ENCODE results near the gene PGBD5.

PGBD5 gene

GRCh38 chr1:230394134-230394533 is 32.0 kb downstream of the PGBD5 start:
- no peak for DNase-seq

- no peak for DNase-seq
Observed at GRCh38 chr1:230393722-230394121, 32.4 kb downstream of the PGBD5 start.

- no peak for DNase-seq
Observed at GRCh38 chr1:230392920-230393521, 33.1 kb downstream of the PGBD5 start.

GRCh38 chr1:230392536-230392909 is 33.6 kb downstream of the PGBD5 start:
- DNase-seq = no peak

DNA sequence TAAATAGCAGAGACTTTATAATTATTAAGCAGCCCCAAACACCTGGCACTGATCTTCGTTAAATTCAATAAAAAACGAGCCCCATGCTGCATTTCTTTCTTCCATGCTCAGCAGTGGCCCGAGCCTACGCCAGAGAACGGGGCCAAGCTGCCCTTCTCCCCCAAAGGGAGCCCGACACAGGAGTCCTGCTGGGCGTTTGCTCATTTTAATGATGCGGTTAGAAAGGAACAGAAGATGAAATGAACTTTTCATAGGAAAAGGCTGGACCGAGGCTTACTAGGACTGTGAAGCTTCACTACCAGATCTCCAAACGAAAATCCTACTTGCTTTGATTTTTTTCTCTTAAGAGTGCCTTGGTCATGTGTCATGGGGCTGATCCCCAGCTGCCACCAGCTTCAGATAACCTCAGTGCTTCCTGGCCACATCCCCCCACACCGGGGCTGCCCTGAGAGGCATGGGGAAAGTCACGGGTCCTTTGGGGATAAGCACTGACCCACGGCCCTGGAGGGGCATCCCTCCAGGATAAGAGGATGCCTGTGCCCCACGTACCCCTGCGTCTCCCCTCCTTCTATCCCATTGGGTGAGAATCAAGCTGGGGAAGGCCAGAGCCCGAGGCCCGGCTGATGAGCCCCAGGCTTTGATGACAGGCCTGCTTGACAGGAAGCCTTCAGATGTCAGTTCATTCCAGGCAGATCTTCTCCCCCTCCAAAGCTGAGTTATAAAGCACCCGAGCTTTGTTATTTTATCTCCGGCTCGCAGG is 34.2 kb downstream of the PGBD5 start:
- no peak for DNase-seq

GRCh38 chr1:230390371-230390770 is 35.8 kb downstream of the PGBD5 start:
- no peak for DNase-seq

DNA sequence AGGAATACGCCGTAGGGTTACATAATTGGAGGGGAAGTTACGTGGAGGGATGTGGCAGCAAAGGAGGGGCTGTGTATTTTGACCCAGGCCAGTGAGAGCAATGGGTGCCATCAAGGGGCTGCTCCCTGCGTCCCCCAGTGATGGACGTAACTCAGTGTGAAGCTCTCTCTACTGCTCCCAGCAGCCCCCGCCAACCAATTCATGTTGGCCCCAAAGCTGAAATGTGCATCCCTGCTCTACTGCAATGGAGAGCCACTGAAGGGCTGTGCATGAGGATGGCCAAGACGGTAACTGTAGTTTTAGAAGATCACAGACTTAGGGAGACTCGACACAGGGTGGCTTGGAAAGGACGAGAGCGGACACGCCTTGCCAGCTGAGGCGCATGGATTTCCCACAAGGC is 38.3 kb downstream of the PGBD5 start:
- DNase-seq = peak; percentile 29

DNA sequence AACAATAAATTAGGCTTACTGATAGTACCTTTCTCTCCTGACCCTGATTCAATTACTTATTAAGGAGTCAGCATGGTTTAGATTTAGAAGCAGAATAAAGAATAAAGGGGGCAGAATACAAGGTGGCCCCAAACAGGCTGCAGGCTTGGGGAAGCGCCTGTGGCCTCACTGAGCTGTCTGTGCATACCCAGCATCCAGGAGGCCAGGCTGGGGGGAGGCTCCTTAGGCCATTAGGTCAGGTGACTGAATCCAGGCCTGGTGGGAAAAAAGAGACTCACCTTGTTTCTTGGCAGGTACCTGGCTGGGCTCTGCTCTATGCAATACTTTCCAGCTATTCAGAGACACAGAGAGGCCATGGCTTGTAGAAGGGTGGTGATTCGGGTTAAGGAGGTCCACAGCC is 38.8 kb downstream of the PGBD5 start:
- no peak for DNase-seq

DNA sequence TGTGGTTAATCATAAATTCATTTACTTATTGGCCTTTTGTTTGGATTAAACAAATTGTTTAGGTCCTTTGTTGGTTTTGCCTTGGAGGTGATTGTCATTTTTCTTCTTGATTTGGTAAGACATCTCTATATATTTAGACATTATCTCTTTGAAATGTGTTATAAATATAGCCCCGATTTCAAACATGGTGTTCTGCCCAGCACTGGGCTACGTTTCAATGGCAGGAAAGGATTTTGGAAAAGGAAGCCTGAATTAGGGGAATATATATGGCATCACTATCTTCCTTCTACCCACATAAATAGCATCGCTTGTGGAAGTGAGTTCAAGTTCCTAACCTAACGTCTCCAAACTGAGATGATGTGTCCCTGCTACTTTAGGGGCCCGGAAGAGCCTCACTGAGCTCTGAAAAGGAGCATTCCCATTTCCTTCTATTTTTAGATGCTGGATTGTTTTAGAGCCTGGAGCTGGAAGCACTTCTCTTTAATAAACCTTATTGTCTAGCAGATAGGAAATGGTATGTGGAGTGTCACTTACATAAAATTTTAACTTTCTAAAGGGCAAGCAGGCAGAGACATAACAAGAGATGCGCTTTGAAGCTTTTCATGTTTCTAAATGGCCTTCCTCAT is 39.4 kb downstream of the PGBD5 start:
- no peak for DNase-seq

DNA sequence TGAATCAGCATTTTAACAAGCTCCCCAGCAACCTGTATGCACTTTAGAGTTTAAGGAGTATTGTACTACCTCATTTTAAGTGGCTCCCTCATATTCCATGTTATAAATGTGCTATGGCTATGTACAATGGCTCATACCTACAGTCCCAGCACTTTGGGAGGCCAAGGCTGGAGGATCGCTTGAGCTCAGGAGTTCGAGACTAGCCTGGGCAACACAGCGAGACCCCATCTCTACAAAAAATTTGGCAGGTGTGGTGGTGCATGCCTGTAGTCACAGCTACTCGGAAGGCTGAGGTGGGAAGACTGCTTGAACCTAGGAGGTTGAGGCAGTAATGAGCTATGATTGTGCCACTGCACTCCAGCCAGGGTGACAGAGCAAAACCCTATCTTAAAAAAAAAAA is 40.2 kb downstream of the PGBD5 start:
- DNase-seq = no peak

GRCh38 chr1:230385158-230385450 is 41.0 kb downstream of the PGBD5 start:
- DNase-seq = no peak

DNA sequence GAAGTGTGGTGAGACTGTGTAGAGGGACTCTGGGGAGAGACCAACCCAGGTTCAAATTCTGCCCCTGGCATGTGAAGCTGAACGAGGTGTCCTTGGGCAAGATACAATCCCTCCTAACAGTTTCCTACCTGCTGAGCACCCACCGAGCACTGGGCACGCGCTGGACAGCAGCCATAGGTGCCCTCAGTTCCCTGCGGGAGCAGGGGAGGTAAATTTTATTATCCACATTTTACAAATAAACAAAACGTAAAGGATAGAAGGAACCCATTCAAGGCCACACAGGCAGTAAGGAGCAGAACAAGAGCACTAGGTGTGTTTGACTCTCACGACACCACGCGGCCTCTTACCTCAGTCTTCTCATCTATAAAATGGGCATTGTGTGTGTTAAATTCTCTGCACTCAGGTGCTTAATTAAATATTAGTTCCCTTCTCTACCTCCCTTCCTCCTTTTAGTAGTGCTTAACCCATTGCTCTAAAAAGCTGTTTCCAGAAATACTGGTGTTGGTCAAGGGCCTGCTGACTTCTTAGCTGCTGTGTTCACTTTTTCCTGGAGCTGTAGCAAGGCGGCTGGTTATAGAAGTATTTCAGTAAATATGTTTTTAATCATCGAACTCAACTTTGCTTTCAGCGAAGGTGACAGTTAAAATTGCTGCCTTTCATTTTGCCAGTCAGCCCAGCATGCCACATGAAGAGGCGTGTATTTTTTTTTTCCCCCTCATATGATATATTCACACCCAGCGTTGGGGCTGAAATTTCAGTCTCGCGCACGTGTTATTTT is 41.6 kb downstream of the PGBD5 start:
- DNase-seq = no peak

- DNase-seq = no peak
Observed at GRCh38 chr1:230383425-230383824, 42.7 kb downstream of the PGBD5 start.

DNA sequence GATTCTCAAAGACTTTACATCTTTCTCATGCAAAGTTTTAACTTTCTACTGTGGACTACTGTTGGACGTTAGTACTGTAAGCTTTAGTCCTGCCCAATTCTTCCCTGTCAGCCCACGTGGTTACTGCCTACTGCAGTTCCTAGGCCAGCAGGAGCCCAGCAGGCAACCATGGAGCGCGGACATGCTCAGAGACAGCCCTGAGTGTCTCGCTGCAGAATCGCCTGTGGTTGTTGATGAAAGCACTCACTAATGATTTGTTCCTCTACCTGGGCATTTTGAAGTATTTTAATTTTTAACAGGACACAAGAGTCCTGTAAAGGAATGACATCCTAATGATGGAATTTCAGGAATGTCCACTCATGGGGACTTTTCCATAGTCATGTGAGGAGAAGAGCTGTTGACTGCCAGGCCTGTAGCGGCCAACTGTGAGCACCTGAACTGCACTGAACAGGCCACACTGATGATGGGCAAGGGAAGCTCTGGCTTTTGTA is 44.1 kb downstream of the PGBD5 start:
- peak; percentile 79 for DNase-seq

- DNase-seq = no peak
Observed at GRCh38 chr1:230381585-230381984, 44.5 kb downstream of the PGBD5 start.

GRCh38 chr1:230381049-230381467 is 45.1 kb downstream of the PGBD5 start:
- no peak for DNase-seq

GRCh38 chr1:230379928-230380327 is 46.2 kb downstream of the PGBD5 start:
- no peak for DNase-seq

DNA sequence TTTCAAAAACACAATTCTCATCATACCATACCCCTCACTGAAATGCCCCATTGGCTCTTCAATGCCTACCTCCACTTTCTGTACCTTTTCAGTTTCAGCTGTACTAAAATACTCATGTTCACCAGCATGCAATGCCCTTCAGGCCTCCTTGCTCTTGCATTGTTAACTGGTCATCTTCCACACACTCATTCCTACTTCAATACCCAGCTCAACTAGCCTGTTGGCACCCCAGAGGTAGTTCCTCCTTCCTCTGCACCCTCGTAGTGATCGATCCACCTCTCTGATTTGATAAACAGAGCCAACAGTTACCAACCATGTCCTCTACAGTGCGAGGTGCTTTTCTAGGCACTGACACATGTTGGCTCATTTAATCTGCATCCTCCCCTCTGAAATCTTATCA is 46.7 kb downstream of the PGBD5 start:
- DNase-seq = no peak

DNA sequence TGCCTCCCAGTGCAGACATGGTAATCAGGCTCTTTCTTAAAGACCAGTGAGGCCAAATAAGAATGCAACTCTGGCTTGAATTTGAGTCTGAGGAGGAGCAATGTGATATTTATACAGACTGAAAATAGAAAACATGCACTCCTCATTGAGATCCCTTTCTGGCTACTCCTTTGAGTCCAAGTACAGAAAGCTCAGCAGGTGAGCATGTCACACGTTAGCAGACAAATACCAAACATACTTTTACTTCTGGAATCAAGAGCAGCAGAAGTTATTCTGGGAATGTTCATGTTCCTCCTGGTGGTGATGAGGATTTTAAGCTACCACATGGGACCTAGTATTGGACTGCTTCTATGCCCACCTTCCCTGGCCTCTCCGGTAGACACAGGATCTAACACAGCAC is 48.3 kb downstream of the PGBD5 start:
- no peak for DNase-seq

- no peak for DNase-seq
Observed at GRCh38 chr1:230377324-230377723, 48.8 kb downstream of the PGBD5 start.

DNA sequence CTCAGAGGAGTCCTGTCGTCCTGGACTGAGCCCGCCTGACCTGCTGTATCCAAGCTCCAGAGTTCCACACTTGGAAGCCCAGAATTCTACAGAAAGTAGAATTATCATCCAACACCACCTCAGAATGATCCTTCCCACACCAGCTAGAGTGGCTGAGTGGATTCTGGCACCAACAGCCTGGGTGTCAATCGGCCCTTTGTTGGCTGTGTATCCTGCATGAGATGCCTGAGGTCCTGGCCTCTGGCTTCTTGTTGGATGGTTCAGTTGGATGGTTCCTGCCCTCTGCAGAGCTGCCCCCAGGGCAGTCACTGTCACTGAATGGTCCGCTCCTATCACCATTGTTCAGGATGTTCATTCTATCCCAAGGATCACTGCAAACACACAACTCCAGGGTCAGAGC is 49.8 kb downstream of the PGBD5 start:
- no peak for DNase-seq

- DNase-seq = no peak
Observed at GRCh38 chr1:230375780-230376179, 50.4 kb downstream of the PGBD5 start.

DNA sequence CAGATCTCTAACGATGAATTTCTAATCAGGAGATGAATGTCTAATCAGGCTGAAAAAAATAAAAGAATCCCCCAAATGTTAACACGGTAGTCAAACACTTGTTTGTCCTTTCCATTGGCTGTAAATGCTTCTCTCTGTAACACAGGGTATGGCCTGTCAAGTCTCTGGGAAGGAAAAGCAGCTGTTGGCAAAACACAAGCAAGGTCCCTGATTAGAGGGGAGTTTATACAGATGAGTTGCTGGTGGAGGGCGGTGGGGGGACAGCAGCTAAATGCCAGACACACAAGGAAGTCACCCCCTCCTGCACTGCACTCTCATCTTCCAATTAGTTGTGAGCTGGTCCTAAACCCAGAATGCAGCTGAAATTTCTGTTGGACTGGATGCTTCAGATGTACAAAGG is 51.0 kb downstream of the PGBD5 start:
- DNase-seq = no peak

Data from islet precursor cell (in vitro differentiated cells).